Measurements from ENCODE around the gene CATSPERZ.

DNA sequence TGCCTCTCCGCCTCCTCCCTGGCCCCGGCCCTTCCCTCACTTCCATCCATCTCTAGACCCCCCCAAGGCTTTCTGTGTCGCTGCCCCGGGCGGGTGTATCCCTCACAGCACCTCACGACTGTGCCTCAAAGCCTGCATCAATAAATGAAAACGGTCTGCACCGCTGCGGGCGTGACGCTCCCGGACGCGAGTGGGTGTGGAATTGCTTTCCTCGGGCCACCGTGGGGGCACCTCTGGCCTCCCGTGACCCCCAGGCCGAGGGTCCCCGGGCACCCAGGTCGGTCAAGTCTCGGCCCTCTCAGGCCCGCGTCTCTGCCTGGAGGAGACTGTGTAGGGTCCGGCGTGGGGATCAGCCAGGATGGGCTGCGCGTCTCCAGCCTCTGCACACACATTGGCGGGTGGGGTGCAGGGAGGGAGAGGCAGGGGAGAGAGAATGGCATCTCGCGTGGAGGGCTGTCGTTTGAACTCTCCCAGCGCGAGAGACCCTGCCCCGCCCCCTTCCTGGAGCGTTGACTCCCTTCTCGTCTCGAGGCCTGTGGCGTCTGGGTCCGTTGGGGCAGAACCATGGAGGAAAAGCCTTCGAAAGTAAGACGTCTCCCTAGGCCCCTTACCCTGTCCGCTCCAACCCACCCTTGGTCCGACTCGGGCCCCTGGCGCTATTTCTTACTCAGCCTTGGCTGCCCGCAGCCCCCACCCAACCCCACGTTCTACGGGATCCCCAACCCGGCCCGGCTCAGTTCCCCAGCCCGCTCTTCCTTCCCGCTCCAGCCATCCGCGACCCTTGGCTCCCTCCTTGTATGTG is at the start of gene CATSPERZ:
- TF ChIP-seq, protein P1, sequence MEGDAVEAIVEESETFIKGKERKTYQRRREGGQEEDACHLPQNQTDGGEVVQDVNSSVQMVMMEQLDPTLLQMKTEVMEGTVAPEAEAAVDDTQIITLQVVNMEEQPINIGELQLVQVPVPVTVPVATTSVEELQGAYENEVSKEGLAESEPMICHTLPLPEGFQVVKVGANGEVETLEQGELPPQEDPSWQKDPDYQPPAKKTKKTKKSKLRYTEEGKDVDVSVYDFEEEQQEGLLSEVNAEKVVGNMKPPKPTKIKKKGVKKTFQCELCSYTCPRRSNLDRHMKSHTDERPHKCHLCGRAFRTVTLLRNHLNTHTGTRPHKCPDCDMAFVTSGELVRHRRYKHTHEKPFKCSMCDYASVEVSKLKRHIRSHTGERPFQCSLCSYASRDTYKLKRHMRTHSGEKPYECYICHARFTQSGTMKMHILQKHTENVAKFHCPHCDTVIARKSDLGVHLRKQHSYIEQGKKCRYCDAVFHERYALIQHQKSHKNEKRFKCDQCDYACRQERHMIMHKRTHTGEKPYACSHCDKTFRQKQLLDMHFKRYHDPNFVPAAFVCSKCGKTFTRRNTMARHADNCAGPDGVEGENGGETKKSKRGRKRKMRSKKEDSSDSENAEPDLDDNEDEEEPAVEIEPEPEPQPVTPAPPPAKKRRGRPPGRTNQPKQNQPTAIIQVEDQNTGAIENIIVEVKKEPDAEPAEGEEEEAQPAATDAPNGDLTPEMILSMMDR (IDR thresholded peaks at IDR 0.05; ENCODE audit: low read depth, low read length): no peak
- no peak for TF ChIP-seq POLR2A (IDR thresholded peaks at IDR 0.05; ENCODE audit: extremely low read depth, insufficient read length)
- TF ChIP-seq MYC (IDR thresholded peaks at IDR 0.05; ENCODE audit: low read depth, low read length): no peak
- TF ChIP-seq MAX (IDR thresholded peaks at IDR 0.05; ENCODE audit: low read depth, low read length): no peak
